DOHH2 (cell line): ENCODE data around the gene LOX.

Experiments
- H3F3A ChIP-seq: fragments of 200-600 bp; sonication (generic), shearing (Covaris generic); 2 replicates; pipeline ENCODE4 v1.6.0; 2016; ENCODE audit warnings: antibody characterized with exemption, mild to moderate bottlenecking; ENCODE audit not compliant: control insufficient read depth, insufficient read depth
- H3K27ac ChIP-seq: fragments of 200-600 bp; sonication (generic); 2 replicates; pipeline ENCODE4 v1.5.1; 2014; ENCODE audit warnings: low read depth, mild to moderate bottlenecking, low read length, moderate library complexity
- H3K27me3 ChIP-seq: fragments of 200-600 bp; sonication (generic); 2 replicates; pipeline ENCODE4 v1.6.1; 2014; ENCODE audit warnings: mild to moderate bottlenecking, low read length, mixed read lengths; ENCODE audit not compliant: control insufficient read depth
- H3K36me3 ChIP-seq: fragments of 200-600 bp; sonication (generic); 2 replicates; pipeline ENCODE4 v1.6.1; 2014; ENCODE audit warnings: mild to moderate bottlenecking, low read length, moderate library complexity, mixed read lengths; ENCODE audit not compliant: control insufficient read depth
- H3K4me1 ChIP-seq: fragments of 200-600 bp; sonication (generic); 2 replicates; pipeline ENCODE4 v1.6.1; 2014; ENCODE audit warnings: mild to moderate bottlenecking, low read length, mixed read lengths; ENCODE audit not compliant: control insufficient read depth
- H3K4me2 ChIP-seq: fragments of 200-600 bp; sonication (generic); 2 replicates; pipeline ENCODE4 v1.6.0; 2014; ENCODE audit warnings: mild to moderate bottlenecking, low read length, moderate library complexity
- H3K4me3 ChIP-seq: fragments of 200-600 bp; sonication (generic); 2 replicates; pipeline ENCODE4 v1.5.1; 2014; ENCODE audit warnings: mild to moderate bottlenecking, low read length, mixed read lengths
- H3K79me2 ChIP-seq: fragments of 200-600 bp; sonication (generic); 2 replicates; pipeline ENCODE4 v1.6.1; 2014; ENCODE audit warnings: mild to moderate bottlenecking, low read length, mixed read lengths; ENCODE audit not compliant: control insufficient read depth
- H3K9me2 ChIP-seq: fragments of 200-600 bp; sonication (generic); replicated peaks from 2 replicates; pipeline ENCODE4 v1.6.1; 2014; ENCODE audit warnings: mild to moderate bottlenecking, low read length, mixed read lengths; ENCODE audit not compliant: control insufficient read depth
- H3K9me3 ChIP-seq: fragments of 200-600 bp; sonication (generic); 2 replicates; pipeline ENCODE4 v1.6.1; 2014; ENCODE audit warnings: antibody characterized with exemption, low read length, mixed read lengths; ENCODE audit not compliant: control insufficient read depth, insufficient read depth
- H4K20me1 ChIP-seq: fragments of 200-600 bp; sonication (generic); 2 replicates; pipeline ENCODE4 v1.6.0; 2014; ENCODE audit warnings: low read depth, mild to moderate bottlenecking, antibody characterized with exemption, low read length, moderate library complexity; ENCODE audit not compliant: control insufficient read depth, insufficient read depth
- EZH2phosphoT487 ChIP-seq: fragments of 200-600 bp; sonication (generic); IDR thresholded peaks from 2 replicates; pipeline ENCODE4 v1.6.1; 2017; ENCODE audit warnings: borderline replicate concordance, mild to moderate bottlenecking, antibody characterized with exemption, low read length, moderate library complexity, mixed read lengths
- TF ChIP-seq, protein P1 (sequence below): fragments of 200-600 bp; sonication (generic); IDR thresholded peaks from one replicate; pipeline ENCODE4 v1.5.1; 2014; ENCODE audit warnings: antibody characterized with exemption, mild to moderate bottlenecking, low read depth, low read length; ENCODE audit not compliant: poor library complexity, severe bottlenecking

The LOX gene

DNA sequence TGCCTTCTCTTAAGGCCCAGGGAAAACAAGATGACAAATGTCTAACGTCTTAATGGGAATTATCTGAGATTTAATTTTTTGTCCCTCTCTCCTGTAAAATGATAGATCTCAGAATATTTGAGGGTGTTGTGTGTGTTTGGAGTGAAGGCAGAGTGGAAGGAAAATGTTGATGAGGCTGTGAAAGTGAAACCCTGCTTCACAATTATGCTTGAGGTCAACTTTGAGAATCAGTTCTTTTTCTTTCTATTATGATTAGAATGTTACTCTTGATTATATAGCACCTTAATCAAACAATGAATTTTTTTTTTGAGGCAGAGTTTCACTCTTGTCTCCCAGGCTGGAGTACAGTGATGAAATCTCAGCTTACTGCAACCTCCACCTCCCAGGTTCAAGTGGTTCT lies 5.5 kb upstream of the LOX start:
- Histone ChIP-seq H3K27me3 (no peaks in the 10 kb centered on the region), H3K4me1 (no peaks in the 10 kb centered on the region), H3K79me2 (no peaks in the 10 kb centered on the region), H3K9me3 (no peaks in the 10 kb centered on the region), H3K36me3 (no peaks in the 10 kb centered on the region), H3F3A (no peaks in the 10 kb centered on the region), H4K20me1 (no peaks in the 10 kb centered on the region), H3K9me2 (no peaks in the 10 kb centered on the region), H3K27ac (no peak overlapping the region), H3K4me3 (no peak overlapping the region), H3K4me2 (no peak overlapping the region)
- TF ChIP-seq, protein P1, sequence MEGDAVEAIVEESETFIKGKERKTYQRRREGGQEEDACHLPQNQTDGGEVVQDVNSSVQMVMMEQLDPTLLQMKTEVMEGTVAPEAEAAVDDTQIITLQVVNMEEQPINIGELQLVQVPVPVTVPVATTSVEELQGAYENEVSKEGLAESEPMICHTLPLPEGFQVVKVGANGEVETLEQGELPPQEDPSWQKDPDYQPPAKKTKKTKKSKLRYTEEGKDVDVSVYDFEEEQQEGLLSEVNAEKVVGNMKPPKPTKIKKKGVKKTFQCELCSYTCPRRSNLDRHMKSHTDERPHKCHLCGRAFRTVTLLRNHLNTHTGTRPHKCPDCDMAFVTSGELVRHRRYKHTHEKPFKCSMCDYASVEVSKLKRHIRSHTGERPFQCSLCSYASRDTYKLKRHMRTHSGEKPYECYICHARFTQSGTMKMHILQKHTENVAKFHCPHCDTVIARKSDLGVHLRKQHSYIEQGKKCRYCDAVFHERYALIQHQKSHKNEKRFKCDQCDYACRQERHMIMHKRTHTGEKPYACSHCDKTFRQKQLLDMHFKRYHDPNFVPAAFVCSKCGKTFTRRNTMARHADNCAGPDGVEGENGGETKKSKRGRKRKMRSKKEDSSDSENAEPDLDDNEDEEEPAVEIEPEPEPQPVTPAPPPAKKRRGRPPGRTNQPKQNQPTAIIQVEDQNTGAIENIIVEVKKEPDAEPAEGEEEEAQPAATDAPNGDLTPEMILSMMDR: no peak
- no peak for TF ChIP-seq EZH2phosphoT487

DNA sequence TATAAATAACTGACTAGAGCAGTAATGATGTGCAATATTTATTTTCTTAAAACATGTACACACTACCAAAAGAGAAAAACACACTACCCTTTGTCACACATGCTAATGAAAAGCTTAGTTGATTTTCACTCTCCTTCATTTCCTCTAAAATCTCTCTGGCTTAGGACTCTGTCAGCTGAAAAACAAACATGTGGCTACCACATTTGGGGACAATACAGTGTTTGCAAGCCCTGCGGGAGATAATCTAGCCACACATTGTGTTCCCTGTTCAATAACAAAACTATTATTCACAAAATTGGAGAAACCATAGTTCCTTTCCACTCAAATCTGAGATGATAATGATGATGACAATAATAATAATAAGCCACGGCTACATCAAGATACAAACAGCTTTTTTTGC lies 3.5 kb upstream of the LOX start:
- no peaks in the 10 kb centered on the region for H3K79me2 ChIP-seq
- H3K9me3 ChIP-seq: peaks cover 3% of the 10 kb centered on the region; the same call in 1 of the 2 replicates
- H3K36me3 ChIP-seq: no peaks in the 10 kb centered on the region
- H3K27ac ChIP-seq: no peak overlapping the region
- no peaks in the 10 kb centered on the region for H3K9me2 ChIP-seq
- no peaks in the 10 kb centered on the region for H4K20me1 ChIP-seq
- H3K27me3 ChIP-seq: no peaks in the 10 kb centered on the region
- H3K4me1 ChIP-seq: no peaks in the 10 kb centered on the region
- TF ChIP-seq, protein P1: no peak
- TF ChIP-seq EZH2phosphoT487: no peak
- H3K4me2 ChIP-seq: no peak overlapping the region
- H3F3A ChIP-seq: no peaks in the 10 kb centered on the region
- no peak overlapping the region for H3K4me3 ChIP-seq

DNA sequence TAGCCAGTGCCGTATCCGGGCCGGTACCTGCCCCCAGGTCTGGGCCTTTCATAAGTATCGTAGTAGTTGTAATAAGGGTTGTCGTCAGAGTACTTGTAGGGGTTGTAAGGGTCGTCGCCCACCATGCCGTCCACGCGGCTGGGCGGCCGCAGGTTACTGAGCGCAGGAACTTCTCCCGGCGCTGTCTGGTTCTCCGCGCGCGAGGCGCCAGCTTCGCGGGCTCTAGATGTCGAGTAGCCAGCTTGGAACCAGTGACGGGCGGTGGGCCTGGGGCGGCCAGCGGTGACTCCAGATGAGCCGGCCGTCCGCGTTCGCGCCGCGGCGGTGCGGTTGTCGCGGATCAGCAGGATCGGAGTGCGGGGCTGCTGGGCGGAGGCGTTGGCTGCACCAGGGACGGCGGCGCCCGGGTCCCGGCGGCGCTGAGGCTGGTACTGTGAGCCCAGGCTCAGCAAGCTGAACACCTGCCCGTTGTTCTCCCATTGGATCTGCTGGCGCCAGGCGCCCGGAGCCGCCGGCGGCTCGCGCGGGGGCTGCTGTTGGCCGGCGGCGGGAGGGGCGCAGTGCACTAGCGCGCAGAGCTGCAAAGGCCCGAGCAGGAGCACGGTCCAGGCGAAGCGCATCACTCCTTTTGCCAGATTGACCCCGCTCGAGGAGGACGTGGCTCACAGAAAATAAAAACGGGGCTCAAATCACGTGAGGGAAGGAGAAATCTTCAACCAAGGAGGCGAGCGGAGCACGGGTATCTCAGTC lies 518 bp downstream of the LOX start:
- no peak for TF ChIP-seq EZH2phosphoT487
- TF ChIP-seq, protein P1: no peak
- Histone ChIP-seq H4K20me1 (no peaks in the 10 kb centered on the region), H3K4me3 (no peak overlapping the region), H3K9me2 (no peaks in the 10 kb centered on the region), H3F3A (no peaks in the 10 kb centered on the region), H3K4me1 (peaks cover 12% of the 10 kb centered on the region), H3K9me3 (peaks cover 3% of the 10 kb centered on the region; the same call in 1 of the 2 replicates), H3K4me2 (no peak overlapping the region), H3K27ac (no peak overlapping the region), H3K36me3 (no peaks in the 10 kb centered on the region), H3K79me2 (no peaks in the 10 kb centered on the region), H3K27me3 (no peaks in the 10 kb centered on the region)
